Calu3 (cell line): ENCODE data around the gene TMEM128. TPM values are rescaled to one million over a fixed set of nuclear protein-coding genes. Genes with fewer than 3 reads are reported as not detected.
"Not testable (repeated sequence)": the region's sequence is repeated elsewhere in the genome, so short reads cannot be mapped to it uniquely, and the experiment has no call there.

Source experiments
- BruUV-seq: library from RNA; stranded (reverse); fragments of 400-500 nt; replicated peaks from 2 replicates; lab custom pipeline; 2021; lab: Mats Ljungman, UMichigan
- CTCF ChIA-PET: fragments of 300-600 bp; sonication (Branson Sonifier 250); formaldehyde crosslinking; loops from one replicate; lab custom pipeline; 2022; ENCODE audit warnings: antibody characterized with exemption; lab: Charles Lee
- DNase-seq: peaks from one replicate; pipeline ENCODE4 v3.0.0; 2022
- H3K27ac Mint-ChIP-seq: one replicate; pipeline ENCODE4 v1.8.0; 2022; ENCODE audit warnings: mixed read lengths; ENCODE audit not compliant: unreplicated experiment
- H3K27me3 Mint-ChIP-seq: one replicate; pipeline ENCODE4 v1.8.0; 2022; ENCODE audit warnings: mixed read lengths; ENCODE audit not compliant: unreplicated experiment
- H3K36me3 Mint-ChIP-seq: one replicate; pipeline ENCODE4 v1.8.0; 2022; ENCODE audit warnings: mild to moderate bottlenecking, moderate library complexity, mixed read lengths; ENCODE audit not compliant: insufficient read depth, unreplicated experiment
- H3K4me1 Mint-ChIP-seq: one replicate; pipeline ENCODE4 v1.8.0; 2022; ENCODE audit warnings: mild to moderate bottlenecking, low read depth, mixed read lengths; ENCODE audit not compliant: unreplicated experiment
- H3K4me3 Mint-ChIP-seq: one replicate; pipeline ENCODE4 v1.8.0; 2022; ENCODE audit warnings: mild to moderate bottlenecking, low read depth, moderate library complexity, mixed read lengths; ENCODE audit not compliant: unreplicated experiment
- H3K9me3 Mint-ChIP-seq: one replicate; pipeline ENCODE4 v1.8.0; 2022; ENCODE audit warnings: low read depth, mixed read lengths; ENCODE audit not compliant: unreplicated experiment
- intact Hi-C: fragments of 100-400 bp; cut with micrococcal nuclease; formaldehyde crosslinking; loops from one replicate; pipeline ENCODE4 v1.10.0; 2022; ENCODE audit not compliant: unreplicated experiment
- total RNA-seq: library from RNA; stranded (reverse); gene quantifications from 2 replicates; pipeline ENCODE4 v1.2.3, GENCODE V29; 2022
- TF ChIP-seq, protein P1 (sequence below): fragments of 200-600 bp; IDR thresholded peaks from one replicate; pipeline ENCODE4 v1.8.0; 2022; ENCODE audit warnings: antibody characterized with exemption; ENCODE audit not compliant: unreplicated experiment

The TMEM128 gene
- total RNA-seq, 1 experiment from 2014 or later = 15.1 TPM

DNA sequence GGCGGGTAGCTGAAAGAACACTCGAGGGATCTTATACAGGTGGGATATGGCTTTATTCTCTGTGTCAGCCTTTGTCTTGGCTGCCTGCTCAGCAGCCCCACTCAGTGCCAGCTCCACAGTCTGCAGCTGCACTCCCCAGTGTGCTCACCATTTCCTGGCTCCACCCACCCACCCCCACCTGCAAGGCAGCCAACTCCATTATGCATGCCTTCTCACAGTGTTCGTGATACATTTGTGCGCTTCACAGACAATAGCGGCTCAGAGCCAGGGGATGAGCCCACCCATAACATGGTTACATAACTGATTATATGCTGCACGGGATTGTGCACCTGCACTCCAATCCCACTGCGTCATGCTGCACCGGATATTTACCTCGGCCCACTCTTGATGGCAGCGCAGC is 8.8 kb upstream of the TMEM128 start:
- Mint-ChIP-seq H3K27ac (no peak overlapping the region), H3K4me1 (peaks cover 9% of the 10 kb centered on the region), H3K4me3 (no peak overlapping the region), H3K9me3 (no peaks in the 10 kb centered on the region), H3K36me3 (no peaks in the 10 kb centered on the region), H3K27me3 (peaks cover 21% of the 10 kb centered on the region)
- CTCF ChIA-PET = no interaction called here
- TF ChIP-seq, protein P1, sequence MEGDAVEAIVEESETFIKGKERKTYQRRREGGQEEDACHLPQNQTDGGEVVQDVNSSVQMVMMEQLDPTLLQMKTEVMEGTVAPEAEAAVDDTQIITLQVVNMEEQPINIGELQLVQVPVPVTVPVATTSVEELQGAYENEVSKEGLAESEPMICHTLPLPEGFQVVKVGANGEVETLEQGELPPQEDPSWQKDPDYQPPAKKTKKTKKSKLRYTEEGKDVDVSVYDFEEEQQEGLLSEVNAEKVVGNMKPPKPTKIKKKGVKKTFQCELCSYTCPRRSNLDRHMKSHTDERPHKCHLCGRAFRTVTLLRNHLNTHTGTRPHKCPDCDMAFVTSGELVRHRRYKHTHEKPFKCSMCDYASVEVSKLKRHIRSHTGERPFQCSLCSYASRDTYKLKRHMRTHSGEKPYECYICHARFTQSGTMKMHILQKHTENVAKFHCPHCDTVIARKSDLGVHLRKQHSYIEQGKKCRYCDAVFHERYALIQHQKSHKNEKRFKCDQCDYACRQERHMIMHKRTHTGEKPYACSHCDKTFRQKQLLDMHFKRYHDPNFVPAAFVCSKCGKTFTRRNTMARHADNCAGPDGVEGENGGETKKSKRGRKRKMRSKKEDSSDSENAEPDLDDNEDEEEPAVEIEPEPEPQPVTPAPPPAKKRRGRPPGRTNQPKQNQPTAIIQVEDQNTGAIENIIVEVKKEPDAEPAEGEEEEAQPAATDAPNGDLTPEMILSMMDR = no peak
- BruUV-seq = no TSS peak
- intact Hi-C loops = no loop called here
- DNase-seq = no peak

GRCh38 chr4:4254666-4255065 is 6.6 kb upstream of the TMEM128 start:
- CTCF ChIA-PET = no interaction called here
- Mint-ChIP-seq H3K27me3 (peaks cover 21% of the 10 kb centered on the region), H3K4me3 (no peak overlapping the region), H3K9me3 (no peaks in the 10 kb centered on the region), H3K27ac (no peak overlapping the region), H3K4me1 (peaks cover 5% of the 10 kb centered on the region), H3K36me3 (no peaks in the 10 kb centered on the region)
- no peak for DNase-seq
- BruUV-seq = no TSS peak
- intact Hi-C loops = no loop called here
- TF ChIP-seq, protein P1 = no peak

GRCh38 chr4:4254199-4254598 is 6.2 kb upstream of the TMEM128 start:
- H3K27me3 Mint-ChIP-seq = peaks cover 21% of the 10 kb centered on the region
- DNase-seq = no peak
- no peak overlapping the region for H3K4me3 Mint-ChIP-seq
- H3K36me3 Mint-ChIP-seq = peaks cover 2% of the 10 kb centered on the region
- H3K27ac Mint-ChIP-seq = no peak overlapping the region
- H3K4me1 Mint-ChIP-seq = peaks cover 4% of the 10 kb centered on the region
- H3K9me3 Mint-ChIP-seq = no peaks in the 10 kb centered on the region
- no TSS peak for BruUV-seq
- intact Hi-C loops = no loop called here
- TF ChIP-seq, protein P1 = no peak
- CTCF ChIA-PET = no interaction called here

DNA sequence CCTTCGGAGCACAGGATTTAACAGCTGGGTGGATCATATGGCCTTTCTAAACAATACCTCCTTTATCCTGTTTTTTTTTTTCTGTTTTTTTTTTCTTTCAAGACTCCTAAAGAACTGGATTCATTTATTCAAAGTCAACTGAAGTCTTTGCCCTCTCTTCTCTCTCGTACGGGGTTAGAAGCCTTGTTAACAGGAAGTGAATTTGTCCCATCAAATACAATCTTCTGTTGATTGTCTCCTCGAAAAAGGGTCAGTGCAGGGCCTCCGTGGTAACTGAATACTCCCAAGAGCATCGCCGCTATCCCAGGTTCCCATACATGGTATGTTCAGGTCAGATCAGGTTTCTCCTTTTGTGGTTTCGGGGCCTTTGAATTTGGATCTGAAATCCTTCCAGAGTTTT is 1.8 kb upstream of the TMEM128 start:
- peaks cover 9% of the 10 kb centered on the region for H3K4me1 Mint-ChIP-seq
- intact Hi-C loops = no loop called here
- no TSS peak for BruUV-seq
- H3K4me3 Mint-ChIP-seq = no peak overlapping the region
- TF ChIP-seq, protein P1 = no peak
- peaks cover 11% of the 10 kb centered on the region for H3K27me3 Mint-ChIP-seq
- no peaks in the 10 kb centered on the region for H3K9me3 Mint-ChIP-seq
- no peak for DNase-seq
- peaks cover 21% of the 10 kb centered on the region for H3K36me3 Mint-ChIP-seq
- H3K27ac Mint-ChIP-seq = no peak overlapping the region
- CTCF ChIA-PET = no interaction called here

DNA sequence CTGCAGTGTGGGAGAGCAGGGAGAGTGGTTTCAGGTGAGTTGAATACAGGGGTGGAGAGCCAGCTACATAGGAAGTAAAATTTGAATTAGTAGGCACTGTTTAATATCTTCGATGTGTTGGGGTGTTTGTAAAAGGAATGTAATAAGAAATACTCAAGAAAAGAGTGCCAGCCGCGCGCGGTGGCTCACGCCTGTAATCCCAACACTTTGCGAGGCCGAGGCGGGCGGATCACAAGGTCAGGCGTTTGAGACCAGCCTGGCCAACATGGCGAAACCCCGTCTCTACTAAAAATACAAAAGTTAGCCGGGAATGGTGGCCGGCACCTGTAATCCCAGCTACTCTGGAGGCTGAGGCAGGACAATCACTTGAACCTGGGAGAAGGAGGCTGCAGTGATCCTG is 1.3 kb upstream of the TMEM128 start:
- peaks cover 21% of the 10 kb centered on the region for H3K36me3 Mint-ChIP-seq
- intact Hi-C loops, H3K9me3 Mint-ChIP-seq, DNase-seq, CTCF ChIA-PET, H3K4me1 Mint-ChIP-seq, BruUV-seq, H3K27me3 Mint-ChIP-seq, H3K27ac Mint-ChIP-seq: not testable (repeated sequence)
- H3K4me3 Mint-ChIP-seq = peak overlapping the region; percentile 86
